Central memory CD8-positive, alpha-beta T cell (primary cell): ENCODE data around the gene USP17L12.
"Not testable (repeated sequence)": the region's sequence is repeated elsewhere in the genome, so short reads cannot be mapped to it uniquely, and the experiment has no call there.

Source experiments
- ATAC-seq: fragments of 150-1000 bp; cut with Tn5 transposase; replicated peaks from 2 replicates; pipeline ENCODE4 v1.10.0; 2022; ENCODE audit warnings: mild to moderate bottlenecking, moderate FRiP score, moderate number of reproducible peaks; ENCODE audit not compliant: poor library complexity, severe bottlenecking; ENCODE audit errors: extremely low read depth
- DNase-seq, 2 donors: peaks; one replicate each; pipeline ENCODE4 v3.0.0; 2021; ENCODE audit warnings: low spot score in 2 of 2
- H3K27ac Mint-ChIP-seq: one replicate; pipeline ENCODE4 v1.8.0; 2022; ENCODE audit warnings: low read depth, mild to moderate bottlenecking, moderate library complexity, mixed read lengths
- H3K27me3 Mint-ChIP-seq: one replicate; pipeline ENCODE4 v1.8.0; 2022; ENCODE audit warnings: mixed read lengths
- H3K36me3 Mint-ChIP-seq: one replicate; pipeline ENCODE4 v1.8.0; 2022; ENCODE audit warnings: mild to moderate bottlenecking, moderate library complexity, mixed read lengths; ENCODE audit not compliant: insufficient read depth
- H3K4me1 Mint-ChIP-seq: one replicate; pipeline ENCODE4 v1.8.0; 2022; ENCODE audit warnings: mixed read lengths
- H3K4me3 Mint-ChIP-seq: one replicate; pipeline ENCODE4 v1.8.0; 2022; ENCODE audit warnings: mild to moderate bottlenecking, moderate library complexity, mixed read lengths
- H3K9me3 Mint-ChIP-seq: one replicate; pipeline ENCODE4 v1.8.0; 2022; ENCODE audit warnings: mixed read lengths

Gene USP17L12

GRCh38 chr4:9262572-9262971 lies 42.6 kb downstream of the USP17L12 start, which contains the start of gene USP17L21:
TSS of gene USP17L21 (plus strand) at chr4:9262872. CDS start at chr4:9262872, 0 bp downstream.
- H3K27me3 Mint-ChIP-seq, H3K9me3 Mint-ChIP-seq, ATAC-seq, H3K27ac Mint-ChIP-seq, H3K4me3 Mint-ChIP-seq, H3K36me3 Mint-ChIP-seq, DNase-seq, H3K4me1 Mint-ChIP-seq: not testable (repeated sequence)

GRCh38 chr4:9267319-9267718 lies 47.4 kb downstream of the USP17L12 start, which contains the start of gene USP17L22:
TSS of gene USP17L22 (plus strand) at chr4:9267619. CDS start at chr4:9267619, 0 bp downstream.
- not testable (repeated sequence) for ATAC-seq, H3K4me3 Mint-ChIP-seq, H3K27ac Mint-ChIP-seq, H3K27me3 Mint-ChIP-seq, H3K4me1 Mint-ChIP-seq, H3K36me3 Mint-ChIP-seq, H3K9me3 Mint-ChIP-seq, DNase-seq
